Stimulated activated CD4-positive, alpha-beta T cell treated with anti-CD3 and anti-CD28 coated beads, Interleukin-12 subunit alpha, Interleukin-12 subunit beta, amount 100 ng/mL, for 4 hours (primary cell): ENCODE data around the gene TRPT1.

Source experiments
- DNase-seq: peaks from one replicate; pipeline ENCODE4 v3.0.0-alpha.2; 2020

TRPT1 gene

GRCh38 chr11:64244107-64244506, 18.1 kb upstream of the TRPT1 start:
- no peak for DNase-seq

- DNase-seq: no peak
These were observed 17.4 kb upstream of the TRPT1 start for GRCh38 chr11:64243236-64243854.

GRCh38 chr11:64241491-64242374, 15.7 kb upstream of the TRPT1 start:
- DNase-seq: no peak

- peak; percentile 100 for DNase-seq
These were observed 15.2 kb upstream of the TRPT1 start for GRCh38 chr11:64241241-64241490.

GRCh38 chr11:64240435-64241240, 14.7 kb upstream of the TRPT1 start, which contains the start of gene FKBP2:
TSS of gene FKBP2 (plus strand) at chr11:64241095. CDS start at chr11:64242388, 1,293 bp downstream.
- DNase-seq: peak; percentile 98

GRCh38 chr11:64239662-64240434, 13.9 kb upstream of the TRPT1 start:
- no peak for DNase-seq

- DNase-seq: no peak
These were observed 13.0 kb upstream of the TRPT1 start for GRCh38 chr11:64238999-64239398.

- DNase-seq: no peak
These were observed 12.1 kb upstream of the TRPT1 start for GRCh38 chr11:64238076-64238475.

- no peak for DNase-seq
These were observed 11.5 kb upstream of the TRPT1 start for GRCh38 chr11:64237484-64237951.

- no peak for DNase-seq
These were observed 9.6 kb upstream of the TRPT1 start for GRCh38 chr11:64235437-64236161.

- DNase-seq: no peak
These were observed 8.8 kb upstream of the TRPT1 start for GRCh38 chr11:64234647-64235379.

- DNase-seq: peak; percentile 72
These were observed 8.1 kb upstream of the TRPT1 start, which contains the start of gene VEGFB for GRCh38 chr11:64233913-64234586. TSS of gene VEGFB (plus strand) at chr11:64234584. CDS start at chr11:64234834, 250 bp downstream.

- DNase-seq: no peak
These were observed 7.0 kb upstream of the TRPT1 start for GRCh38 chr11:64232967-64233315.

GRCh38 chr11:64232182-64232966, 6.4 kb upstream of the TRPT1 start:
- DNase-seq: no peak

GRCh38 chr11:64231546-64231945, 5.6 kb upstream of the TRPT1 start:
- DNase-seq: no peak

- DNase-seq: no peak
These were observed 5.0 kb upstream of the TRPT1 start for GRCh38 chr11:64230985-64231365.

- peak; percentile 85 for DNase-seq
These were observed 4.4 kb upstream of the TRPT1 start, which contains the start of gene DNAJC4 for GRCh38 chr11:64230171-64230984. TSS of gene DNAJC4 (plus strand) at chr11:64230548. CDS start at chr11:64230855, 307 bp downstream.

GRCh38 chr11:64229744-64230170, 3.8 kb upstream of the TRPT1 start:
- DNase-seq: no peak
